HFF-Myc (cell line): Measurements from ENCODE around the gene ZNF784.

ENCODE experiments used
- DNase-seq: peaks from one replicate; pipeline ENCODE4 v3.0.0-alpha.2; 2011; ENCODE audit warnings: low read depth; ENCODE audit errors: extremely low read depth
- H3K4me3 ChIP-seq: replicated peaks from 2 replicates; pipeline ENCODE4 v1.5.1; 2011; ENCODE audit warnings: low read depth, mild to moderate bottlenecking, control low read depth, low read length
- TF ChIP-seq, protein P1 (sequence below): IDR thresholded peaks from 2 replicates; pipeline ENCODE4 v1.5.1; 2012; ENCODE audit warnings: mild to moderate bottlenecking, low read depth, low read length, control low read depth; ENCODE audit errors: missing control alignments

The ZNF784 gene

DNA sequence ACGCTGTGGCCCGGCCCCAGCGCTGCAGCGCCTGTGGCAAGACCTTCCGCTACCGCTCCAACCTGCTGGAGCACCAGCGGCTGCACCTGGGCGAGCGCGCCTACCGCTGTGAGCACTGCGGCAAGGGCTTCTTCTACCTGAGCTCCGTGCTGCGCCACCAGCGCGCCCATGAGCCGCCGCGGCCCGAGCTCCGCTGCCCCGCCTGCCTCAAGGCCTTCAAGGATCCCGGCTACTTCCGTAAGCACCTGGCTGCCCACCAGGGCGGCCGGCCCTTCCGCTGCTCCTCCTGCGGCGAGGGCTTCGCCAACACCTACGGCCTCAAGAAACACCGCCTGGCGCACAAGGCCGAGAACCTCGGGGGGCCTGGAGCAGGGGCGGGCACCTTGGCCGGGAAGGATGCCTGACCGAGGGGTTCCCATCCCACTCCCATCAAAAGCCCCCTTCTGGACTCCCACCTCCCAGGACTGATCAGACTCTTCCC is 7.9 kb downstream of the ZNF784 start:
- DNase-seq = no peak
- H3K4me3 ChIP-seq = no peak overlapping the region
- TF ChIP-seq, protein P1, sequence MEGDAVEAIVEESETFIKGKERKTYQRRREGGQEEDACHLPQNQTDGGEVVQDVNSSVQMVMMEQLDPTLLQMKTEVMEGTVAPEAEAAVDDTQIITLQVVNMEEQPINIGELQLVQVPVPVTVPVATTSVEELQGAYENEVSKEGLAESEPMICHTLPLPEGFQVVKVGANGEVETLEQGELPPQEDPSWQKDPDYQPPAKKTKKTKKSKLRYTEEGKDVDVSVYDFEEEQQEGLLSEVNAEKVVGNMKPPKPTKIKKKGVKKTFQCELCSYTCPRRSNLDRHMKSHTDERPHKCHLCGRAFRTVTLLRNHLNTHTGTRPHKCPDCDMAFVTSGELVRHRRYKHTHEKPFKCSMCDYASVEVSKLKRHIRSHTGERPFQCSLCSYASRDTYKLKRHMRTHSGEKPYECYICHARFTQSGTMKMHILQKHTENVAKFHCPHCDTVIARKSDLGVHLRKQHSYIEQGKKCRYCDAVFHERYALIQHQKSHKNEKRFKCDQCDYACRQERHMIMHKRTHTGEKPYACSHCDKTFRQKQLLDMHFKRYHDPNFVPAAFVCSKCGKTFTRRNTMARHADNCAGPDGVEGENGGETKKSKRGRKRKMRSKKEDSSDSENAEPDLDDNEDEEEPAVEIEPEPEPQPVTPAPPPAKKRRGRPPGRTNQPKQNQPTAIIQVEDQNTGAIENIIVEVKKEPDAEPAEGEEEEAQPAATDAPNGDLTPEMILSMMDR = no peak

DNA sequence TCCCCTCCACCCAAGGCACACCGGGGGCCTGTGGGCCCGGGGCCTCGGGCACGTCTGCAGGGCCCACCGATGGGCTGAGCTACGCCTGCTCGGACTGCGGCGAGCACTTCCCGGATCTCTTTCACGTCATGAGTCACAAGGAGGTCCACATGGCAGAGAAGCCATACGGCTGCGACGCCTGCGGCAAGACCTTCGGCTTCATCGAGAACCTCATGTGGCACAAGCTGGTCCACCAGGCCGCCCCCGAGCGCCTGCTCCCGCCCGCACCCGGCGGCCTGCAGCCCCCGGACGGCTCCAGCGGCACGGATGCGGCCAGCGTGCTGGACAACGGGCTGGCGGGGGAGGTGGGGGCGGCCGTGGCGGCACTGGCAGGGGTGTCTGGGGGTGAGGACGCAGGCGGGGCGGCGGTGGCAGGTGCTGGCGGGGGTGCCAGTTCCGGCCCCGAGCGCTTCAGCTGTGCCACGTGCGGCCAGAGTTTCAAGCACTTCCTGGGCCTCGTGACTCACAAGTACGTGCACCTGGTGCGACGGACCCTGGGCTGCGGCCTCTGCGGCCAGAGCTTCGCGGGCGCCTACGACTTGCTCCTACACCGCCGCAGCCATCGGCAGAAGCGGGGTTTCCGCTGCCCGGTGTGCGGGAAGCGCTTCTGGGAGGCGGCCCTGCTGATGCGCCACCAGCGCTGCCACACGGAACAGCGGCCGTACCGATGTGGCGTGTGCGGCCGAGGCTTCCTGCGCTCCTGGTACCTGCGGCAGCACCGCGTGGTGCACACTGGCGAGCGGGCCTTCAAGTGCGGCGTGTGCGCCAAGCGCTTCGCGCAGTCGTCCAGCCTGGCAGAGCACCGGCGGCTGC is 8.6 kb downstream of the ZNF784 start:
- TF ChIP-seq, protein P1 = no peak
- DNase-seq = no peak

DNA sequence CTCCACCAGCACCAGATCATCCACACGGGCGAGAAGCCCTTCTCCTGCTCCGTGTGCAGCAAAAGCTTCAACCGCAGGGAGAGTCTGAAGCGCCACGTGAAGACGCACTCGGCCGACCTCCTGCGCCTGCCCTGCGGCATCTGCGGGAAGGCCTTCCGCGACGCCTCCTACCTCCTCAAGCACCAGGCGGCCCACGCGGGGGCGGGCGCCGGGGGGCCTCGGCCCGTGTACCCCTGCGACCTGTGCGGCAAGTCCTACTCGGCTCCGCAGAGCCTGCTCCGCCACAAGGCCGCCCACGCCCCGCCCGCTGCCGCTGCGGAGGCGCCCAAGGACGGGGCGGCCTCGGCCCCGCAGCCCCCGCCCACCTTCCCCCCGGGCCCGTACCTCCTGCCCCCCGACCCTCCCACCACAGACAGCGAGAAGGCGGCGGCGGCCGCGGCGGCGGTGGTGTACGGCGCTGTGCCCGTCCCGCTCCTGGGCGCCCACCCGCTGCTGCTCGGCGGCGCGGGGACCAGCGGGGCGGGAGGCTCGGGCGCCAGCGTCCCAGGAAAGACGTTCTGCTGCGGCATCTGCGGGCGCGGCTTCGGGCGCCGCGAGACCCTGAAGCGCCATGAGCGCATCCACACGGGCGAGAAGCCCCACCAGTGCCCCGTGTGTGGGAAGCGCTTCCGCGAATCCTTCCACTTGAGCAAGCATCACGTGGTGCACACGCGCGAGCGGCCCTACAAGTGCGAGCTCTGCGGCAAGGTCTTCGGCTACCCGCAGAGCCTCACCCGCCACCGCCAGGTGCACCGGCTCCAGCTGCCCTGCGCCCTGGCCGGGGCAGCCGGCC is 9.4 kb downstream of the ZNF784 start:
- TF ChIP-seq, protein P1 = no peak
- no peak overlapping the region for H3K4me3 ChIP-seq
- DNase-seq = no peak

More for the DNA sequence above, 8.6 kb downstream of the ZNF784 start:
- H3K4me3 ChIP-seq = no peak overlapping the region

DNA sequence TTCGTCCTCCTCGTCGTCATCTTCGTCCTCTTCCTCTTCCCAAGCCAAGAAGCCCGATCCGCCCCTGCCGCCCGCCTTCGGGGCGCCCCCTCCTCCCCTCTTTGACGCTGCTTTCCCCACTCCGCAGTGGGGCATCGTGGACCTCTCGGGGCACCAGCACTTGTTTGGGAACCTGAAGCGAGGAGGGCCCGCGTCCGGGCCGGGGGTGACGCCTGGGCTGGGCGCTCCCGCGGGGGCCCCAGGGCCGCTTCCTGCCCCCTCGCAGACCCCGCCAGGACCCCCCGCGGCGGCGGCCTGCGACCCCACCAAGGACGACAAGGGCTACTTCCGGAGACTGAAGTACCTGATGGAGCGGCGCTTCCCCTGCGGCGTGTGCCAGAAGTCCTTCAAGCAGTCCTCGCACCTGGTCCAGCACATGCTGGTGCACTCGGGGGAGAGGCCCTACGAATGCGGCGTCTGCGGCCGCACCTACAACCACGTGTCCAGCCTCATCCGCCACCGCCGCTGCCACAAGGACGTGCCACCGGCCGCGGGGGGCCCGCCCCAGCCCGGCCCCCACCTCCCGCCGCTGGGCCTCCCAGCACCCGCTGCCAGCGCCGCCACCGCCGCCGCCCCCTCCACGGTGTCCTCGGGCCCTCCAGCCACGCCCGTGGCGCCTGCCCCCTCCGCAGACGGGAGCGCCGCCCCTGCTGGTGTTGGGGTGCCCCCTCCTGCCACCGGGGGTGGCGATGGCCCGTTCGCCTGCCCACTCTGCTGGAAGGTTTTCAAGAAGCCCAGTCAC is 10.2 kb downstream of the ZNF784 start:
- H3K4me3 ChIP-seq = no peak overlapping the region
- TF ChIP-seq, protein P1 = no peak
- no peak for DNase-seq

DNA sequence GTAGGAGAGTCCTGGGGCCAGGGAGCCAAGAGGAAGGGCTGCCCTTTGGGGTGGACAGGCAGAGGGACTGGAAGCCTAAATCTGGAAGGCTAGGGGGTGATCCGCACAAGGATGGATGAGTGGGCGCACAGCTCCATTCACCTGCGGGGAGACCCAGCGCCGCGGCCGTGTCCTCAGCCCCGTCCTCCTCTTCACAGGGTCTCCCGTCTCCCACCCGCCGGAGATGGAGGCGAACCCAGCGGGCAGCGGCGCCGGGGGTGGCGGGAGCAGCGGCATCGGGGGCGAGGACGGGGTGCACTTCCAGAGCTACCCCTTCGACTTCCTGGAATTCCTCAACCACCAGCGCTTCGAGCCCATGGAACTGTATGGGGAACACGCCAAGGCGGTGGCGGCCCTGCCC is 11.0 kb downstream of the ZNF784 start:
- no peak overlapping the region for H3K4me3 ChIP-seq
- no peak for DNase-seq
- TF ChIP-seq, protein P1 = no peak

DNA sequence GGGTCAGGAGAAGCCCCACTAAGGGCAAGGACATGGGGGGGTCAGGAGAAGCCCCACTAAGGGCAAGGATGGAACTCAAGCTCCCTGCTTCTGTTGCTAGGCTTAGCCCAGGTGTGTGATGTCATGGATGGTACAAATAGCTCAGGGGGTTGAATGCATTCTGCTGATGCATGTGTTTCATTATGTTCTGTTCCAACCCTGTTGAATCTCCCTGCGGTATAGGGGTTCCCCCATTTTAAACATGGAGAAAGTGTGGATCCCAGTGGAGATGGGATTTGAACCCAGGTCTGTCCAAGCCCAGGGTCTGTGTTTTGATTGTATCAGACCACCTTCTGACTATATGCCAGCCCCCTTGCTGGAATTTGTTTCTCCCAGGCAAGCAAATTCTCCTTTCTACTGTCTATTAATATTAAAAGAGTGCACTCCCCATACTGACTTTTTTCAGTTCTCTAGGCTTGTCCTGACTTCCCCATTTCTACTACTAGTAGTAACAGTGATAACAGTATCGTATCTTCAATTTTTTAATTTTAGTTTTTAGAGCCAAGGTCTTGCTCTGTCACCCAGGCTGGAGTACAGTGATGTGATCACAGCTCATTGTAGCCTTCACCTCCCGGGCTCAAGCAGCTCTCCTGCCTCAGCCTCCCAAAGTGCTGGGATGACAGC is 12.3 kb downstream of the ZNF784 start:
- TF ChIP-seq, protein P1 = no peak
- no peak for DNase-seq

More for the DNA sequence above, 12.3 kb downstream of the ZNF784 start:
- no peak overlapping the region for H3K4me3 ChIP-seq
